IMR-90 (cell line): Measurements from ENCODE around the gene HIVEP1. TPM values are rescaled to one million over a fixed set of nuclear protein-coding genes. Genes with fewer than 3 reads are reported as not detected.
"Not testable (repeated sequence)": the region's sequence is repeated elsewhere in the genome, so short reads cannot be mapped to it uniquely, and the experiment has no call there.

Source experiments
- ATAC-seq: fragments of 200-7000 bp; cut with Tn5 transposase; 2 replicates; pipeline ENCODE4 v1.9.1; 2020; ENCODE audit warnings: low read depth, mild to moderate bottlenecking, moderate library complexity
- BruUV-seq: library from RNA; stranded (reverse); fragments of 400-500 nt; replicated peaks from 2 replicates; lab custom pipeline; 2021; lab: Mats Ljungman, UMichigan
- CTCF ChIA-PET: fragments of 300-600 bp; formaldehyde crosslinking; extraction: SDS; loops from one replicate; lab custom pipeline; 2021; ENCODE audit warnings: antibody characterized with exemption; lab: Yijun Ruan, JAX
- POLR2A ChIA-PET: fragments of 300-600 bp; sonication (Branson Sonifier 250); formaldehyde crosslinking; loops from one replicate; lab custom pipeline; 2022; ENCODE audit warnings: antibody characterized with exemption; ENCODE audit not compliant: unreplicated experiment; lab: Charles Lee
- DNase-seq: peaks from one replicate; pipeline ENCODE4 v3.0.0; 2013
- H2AFZ ChIP-seq: replicated peaks from 2 replicates; pipeline ENCODE3; 2013; ENCODE audit warnings: low read length, mild to moderate bottlenecking; ENCODE audit not compliant: poor library complexity
- H2AK5ac ChIP-seq: 2 replicates; pipeline ENCODE4 v1.6.1; 2013; ENCODE audit warnings: low read depth, low read length, inconsistent platforms
- H2AK9ac ChIP-seq: replicated peaks from 2 replicates; pipeline ENCODE3; 2013; ENCODE audit warnings: mild to moderate bottlenecking, low read depth, low read length, moderate library complexity; ENCODE audit not compliant: poor library complexity
- H2BK120ac ChIP-seq: 2 replicates; pipeline ENCODE4 v1.6.1; 2013; ENCODE audit warnings: low read depth, low read length, inconsistent platforms
- H2BK15ac ChIP-seq: 3 replicates; pipeline ENCODE4 v1.6.1; 2013; ENCODE audit warnings: low read depth, low read length, inconsistent platforms
- H2BK20ac ChIP-seq: 2 replicates; pipeline ENCODE4 v1.6.1; 2013; ENCODE audit warnings: low read depth, mild to moderate bottlenecking, inconsistent platforms, low read length, moderate library complexity
- H2BK5ac ChIP-seq: 2 replicates; pipeline ENCODE4 v1.6.1; 2013; ENCODE audit warnings: mild to moderate bottlenecking, low read depth, low read length, inconsistent platforms; ENCODE audit not compliant: poor library complexity, severe bottlenecking
- H3K14ac ChIP-seq: replicated peaks from 2 replicates; pipeline ENCODE4 v1.6.1; 2013; ENCODE audit warnings: low read depth, low read length, inconsistent platforms
- H3K18ac ChIP-seq: 2 replicates; pipeline ENCODE4 v1.6.1; 2013; ENCODE audit warnings: low read depth, low read length, control low read depth
- H3K23ac ChIP-seq: 2 replicates; pipeline ENCODE4 v1.6.1; 2013; ENCODE audit warnings: low read depth, low read length, inconsistent platforms
- H3K27ac ChIP-seq: 2 replicates; pipeline ENCODE4 v1.5.1; 2013; ENCODE audit warnings: mild to moderate bottlenecking, control low read depth, low read length; ENCODE audit not compliant: insufficient read depth
- H3K27me3 ChIP-seq: 2 replicates; pipeline ENCODE4 v1.6.1; 2013; ENCODE audit warnings: low read length; ENCODE audit not compliant: control insufficient read depth, insufficient read depth
- H3K36me3 ChIP-seq: 2 replicates; pipeline ENCODE4 v1.6.1; 2013; ENCODE audit warnings: low read length, mixed read lengths; ENCODE audit not compliant: control insufficient read depth, insufficient read depth
- H3K4ac ChIP-seq: 2 replicates; pipeline ENCODE4 v1.6.1; 2013; ENCODE audit warnings: low read depth, low read length, inconsistent platforms
- H3K4me1 ChIP-seq: 2 replicates; pipeline ENCODE4 v1.6.1; 2013; ENCODE audit warnings: low read length, mixed read lengths; ENCODE audit not compliant: control insufficient read depth, insufficient read depth
- H3K4me2 ChIP-seq: 2 replicates; pipeline ENCODE4 v1.6.1; 2013; ENCODE audit warnings: low read depth, mild to moderate bottlenecking, control low read depth, low read length, moderate library complexity
- H3K4me3 ChIP-seq: 2 replicates; pipeline ENCODE4 v1.5.1; 2013; ENCODE audit warnings: low read depth, mild to moderate bottlenecking, control low read depth, low read length, moderate library complexity; ENCODE audit not compliant: insufficient read depth
- H3K56ac ChIP-seq: 2 replicates; pipeline ENCODE4 v1.6.1; 2013; ENCODE audit warnings: low read length, inconsistent platforms; ENCODE audit not compliant: insufficient read depth; ENCODE audit errors: extremely low read depth
- H3K79me1 ChIP-seq, 2 experiments: 2 replicates each; pipeline ENCODE4 v1.6.1; 2013; ENCODE audit warnings: low read length in 2 of 2, inconsistent platforms in 1 of 2, low read depth in 1 of 2
- H3K9ac ChIP-seq: 2 replicates; pipeline ENCODE4 v1.6.1; 2013; ENCODE audit warnings: low read depth, low read length, control low read depth
- H3K9me1 ChIP-seq: 2 replicates; pipeline ENCODE4 v1.6.1; 2013; ENCODE audit warnings: low read length, inconsistent platforms; ENCODE audit not compliant: insufficient read depth
- H3K9me3 ChIP-seq: 2 replicates; pipeline ENCODE4 v1.6.1; 2013; ENCODE audit warnings: low read length; ENCODE audit not compliant: control insufficient read depth, insufficient read depth
- H4K20me1 ChIP-seq: 2 replicates; pipeline ENCODE4 v1.6.1; 2013; ENCODE audit warnings: low read length, inconsistent platforms; ENCODE audit not compliant: insufficient read depth
- H4K5ac ChIP-seq: 2 replicates; pipeline ENCODE4 v1.6.1; 2013; ENCODE audit warnings: mild to moderate bottlenecking, low read depth, low read length, control low read depth
- H4K8ac ChIP-seq, 2 experiments: 2 replicates each; pipeline ENCODE4 v1.6.1; 2013; ENCODE audit warnings: low read depth in 2 of 2, low read length in 2 of 2, control low read depth in 1 of 2, inconsistent platforms in 1 of 2
- H4K91ac ChIP-seq: 2 replicates; pipeline ENCODE4 v1.6.1; 2013; ENCODE audit warnings: low read depth, low read length, inconsistent platforms; ENCODE audit not compliant: insufficient read depth
- WGBS, 2 experiments: methylation state at CpG; one replicate each; pipeline versions ENCODE4 v1.1.5 to v1.1.7; 2013; ENCODE audit warnings: missing lambda C conversion rate in 2 of 2; ENCODE audit not compliant: insufficient read length in 1 of 2; ENCODE audit errors: extremely low coverage in 2 of 2; 5-methylcytosine and 5-hydroxymethylcytosine counted together
- dilution Hi-C: fragments of 300-500 bp; cut with HindIII; formaldehyde crosslinking; loops from one replicate; pipeline ENCODE4 v1.14.3; 2018; ENCODE audit warnings: low sequenced_read_pairs; ENCODE audit not compliant: unreplicated experiment
- in situ Hi-C: fragments of 300-500 bp; cut with MboI; formaldehyde crosslinking; loops from 3 replicates; pipeline ENCODE4 v1.14.3; 2019; ENCODE audit warnings: low sequenced_read_pairs, inconsistent platforms, mixed read lengths
- intact Hi-C: fragments of 100-400 bp; cut with micrococcal nuclease; formaldehyde crosslinking; loops from 2 replicates; pipeline ENCODE4 v1.10.0; 2022
- polyA plus RNA-seq, 3 experiments: library from polyadenylated mRNA; depleted of rRNA; stranded (reverse); fragments of >200 nt; gene quantifications; 2 replicates each; pipeline ENCODE4 v1.2.3, GENCODE V29; 2012; ENCODE audit warnings: low replicate concordance in 1 of 3
- total RNA-seq: library from RNA; depleted of rRNA; stranded (reverse); fragments of >200 nt; gene quantifications from 2 replicates; pipeline ENCODE4 v1.2.3, GENCODE V29; 2012

Gene HIVEP1
- total and polyA plus RNA-seq, 2 of the 4 experiments (the other 2 are of a cell fraction), result 13.0 to 17.2 TPM

DNA sequence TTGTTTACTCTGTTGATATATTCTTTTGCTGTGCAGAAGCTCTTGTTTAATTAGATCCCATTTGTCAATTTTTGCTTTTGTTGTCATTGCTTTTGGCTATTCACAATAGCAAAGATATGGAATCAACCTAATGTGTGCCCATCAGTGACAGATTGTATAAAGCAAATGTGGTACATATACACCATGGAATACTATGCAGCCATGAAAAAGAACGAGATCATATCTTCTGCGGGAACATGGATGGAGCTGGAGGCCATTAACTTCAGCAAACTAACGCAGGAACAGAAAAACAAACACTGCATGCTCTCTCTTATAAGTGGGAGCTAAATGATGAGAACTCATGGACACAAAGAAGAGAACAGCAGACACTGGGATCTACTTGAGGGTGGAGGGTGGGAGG is 164.7 kb downstream of the HIVEP1 start:
- H4K20me1 ChIP-seq, BruUV-seq, H2AFZ ChIP-seq, H3K9me3 ChIP-seq, CTCF ChIA-PET, H3K56ac ChIP-seq, dilution Hi-C loops, H3K4me2 ChIP-seq, H4K5ac ChIP-seq, H3K79me1 ChIP-seq, H3K14ac ChIP-seq, H3K36me3 ChIP-seq, H3K4ac ChIP-seq, DNase-seq, POLR2A ChIA-PET, H3K4me1 ChIP-seq, H2BK20ac ChIP-seq, in situ Hi-C loops, H4K8ac ChIP-seq, H2BK15ac ChIP-seq, H3K27me3 ChIP-seq, H2AK9ac ChIP-seq, H2AK5ac ChIP-seq, H3K4me3 ChIP-seq, H3K27ac ChIP-seq, intact Hi-C loops, H3K9ac ChIP-seq, H3K18ac ChIP-seq, H2BK120ac ChIP-seq, H4K91ac ChIP-seq, H2BK5ac ChIP-seq, H3K23ac ChIP-seq, ATAC-seq, H3K9me1 ChIP-seq: not testable (repeated sequence)
- WGBS, 2 experiments, result no CpG with 5 or more reads among the region's 3 CpGs
